Bronchial epithelial cell (primary cell): ENCODE results near the gene GPR139. TPM values are rescaled to one million over a fixed set of nuclear protein-coding genes. Genes with fewer than 3 reads are reported as not detected.

ENCODE experiments used
- DNase-seq: peaks from one replicate; pipeline ENCODE4 v3.0.0-alpha.2; 2010; ENCODE audit warnings: low read depth
- FAIRE-seq: peaks from 2 replicates; lab custom pipeline; 2011; peaks lifted over from hg19 to GRCh38; lab: Jason Lieb, UNC
- H3K27me3 ChIP-seq: 2 replicates; pipeline ENCODE4 v1.5.1; 2011; ENCODE audit warnings: low read length; ENCODE audit not compliant: control insufficient read depth, insufficient read depth
- H3K36me3 ChIP-seq: 2 replicates; pipeline ENCODE4 v1.5.1; 2011; ENCODE audit warnings: low read length; ENCODE audit not compliant: control insufficient read depth, insufficient read depth
- H3K4me3 ChIP-seq: 2 replicates; pipeline ENCODE4 v1.5.1; 2011; ENCODE audit warnings: mild to moderate bottlenecking, low read depth, low read length, control low read depth
- total RNA-seq: library from RNA; depleted of rRNA; stranded (reverse); fragments of >200 nt; gene quantifications from 2 replicates; pipeline ENCODE4 v1.2.1, GENCODE V29; 2014
- TF ChIP-seq, protein P1 (sequence below): IDR thresholded peaks from 2 replicates; pipeline ENCODE4 v1.5.1; 2011; ENCODE audit warnings: mild to moderate bottlenecking, moderate library complexity, low read length, control low read depth, inconsistent platforms; ENCODE audit not compliant: insufficient read depth, severe bottlenecking

The GPR139 gene
- total RNA-seq, 1 donor from 2014 or later = not detected

DNA sequence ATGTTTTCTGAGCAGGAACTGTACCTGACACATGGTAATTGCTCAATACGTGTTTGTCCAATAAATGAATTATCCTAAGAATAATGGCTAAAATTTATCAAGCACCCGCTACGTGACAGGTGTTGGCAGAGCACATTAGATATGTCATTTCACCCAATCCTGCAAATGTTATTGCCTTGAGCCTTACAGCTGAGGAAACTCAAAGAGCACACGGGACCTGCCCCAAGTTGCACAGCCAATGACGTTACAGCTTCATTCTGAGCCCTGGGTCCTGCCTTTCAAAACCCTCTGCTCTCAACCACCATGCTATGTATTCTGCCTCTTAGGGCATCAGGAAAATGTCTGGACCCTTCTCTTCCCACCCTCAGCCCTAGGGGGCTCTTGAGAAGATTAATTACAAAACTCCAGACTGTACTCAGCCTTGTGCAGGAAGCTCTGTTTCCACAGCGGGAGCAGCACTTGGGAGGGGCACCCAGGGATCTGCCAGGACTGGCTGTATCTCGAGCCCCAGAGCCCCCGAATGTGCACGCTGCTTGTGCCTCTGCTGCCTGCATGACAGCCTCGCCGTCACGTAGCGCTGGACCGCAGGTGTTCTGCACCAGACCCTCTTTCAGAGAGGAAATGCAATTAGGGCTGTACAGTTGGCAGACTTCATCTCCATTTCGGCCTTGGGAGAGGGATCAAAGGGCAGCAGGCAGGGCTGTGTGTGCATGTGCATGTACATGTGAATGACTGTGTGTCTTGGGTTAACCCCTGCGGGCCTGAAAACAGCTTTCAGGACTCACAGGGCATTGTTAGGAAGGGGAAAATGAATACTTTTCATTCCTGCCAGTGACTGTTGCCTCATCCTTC is 71.6 kb downstream of the GPR139 start:
- TF ChIP-seq, protein P1, sequence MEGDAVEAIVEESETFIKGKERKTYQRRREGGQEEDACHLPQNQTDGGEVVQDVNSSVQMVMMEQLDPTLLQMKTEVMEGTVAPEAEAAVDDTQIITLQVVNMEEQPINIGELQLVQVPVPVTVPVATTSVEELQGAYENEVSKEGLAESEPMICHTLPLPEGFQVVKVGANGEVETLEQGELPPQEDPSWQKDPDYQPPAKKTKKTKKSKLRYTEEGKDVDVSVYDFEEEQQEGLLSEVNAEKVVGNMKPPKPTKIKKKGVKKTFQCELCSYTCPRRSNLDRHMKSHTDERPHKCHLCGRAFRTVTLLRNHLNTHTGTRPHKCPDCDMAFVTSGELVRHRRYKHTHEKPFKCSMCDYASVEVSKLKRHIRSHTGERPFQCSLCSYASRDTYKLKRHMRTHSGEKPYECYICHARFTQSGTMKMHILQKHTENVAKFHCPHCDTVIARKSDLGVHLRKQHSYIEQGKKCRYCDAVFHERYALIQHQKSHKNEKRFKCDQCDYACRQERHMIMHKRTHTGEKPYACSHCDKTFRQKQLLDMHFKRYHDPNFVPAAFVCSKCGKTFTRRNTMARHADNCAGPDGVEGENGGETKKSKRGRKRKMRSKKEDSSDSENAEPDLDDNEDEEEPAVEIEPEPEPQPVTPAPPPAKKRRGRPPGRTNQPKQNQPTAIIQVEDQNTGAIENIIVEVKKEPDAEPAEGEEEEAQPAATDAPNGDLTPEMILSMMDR = no peak
- FAIRE-seq (no peak), DNase-seq (no peak)
- H3K27me3 ChIP-seq = no peaks in the 10 kb centered on the region
- no peak overlapping the region for H3K4me3 ChIP-seq
- H3K36me3 ChIP-seq = no peaks in the 10 kb centered on the region

DNA sequence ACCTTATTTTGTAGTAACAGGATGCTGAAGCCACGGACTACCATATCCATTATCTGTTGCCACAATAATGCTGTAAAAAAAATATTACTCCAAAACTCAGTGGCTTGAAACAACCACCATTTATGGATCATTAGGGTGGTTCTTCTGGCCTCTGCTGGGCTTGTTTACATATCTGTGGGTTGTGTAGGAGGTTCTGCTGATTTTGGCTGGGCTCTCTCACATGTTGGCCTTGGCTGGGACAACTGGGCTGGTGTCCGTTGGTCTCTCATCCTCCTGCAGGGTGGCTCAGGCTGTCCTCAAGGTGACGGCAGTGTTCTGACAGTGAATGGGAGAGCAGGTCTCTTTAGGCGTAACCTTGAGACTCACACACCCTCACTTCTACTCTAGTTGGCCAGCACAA is 76.0 kb downstream of the GPR139 start:
- no peak for FAIRE-seq
- no peaks in the 10 kb centered on the region for H3K36me3 ChIP-seq

DNA sequence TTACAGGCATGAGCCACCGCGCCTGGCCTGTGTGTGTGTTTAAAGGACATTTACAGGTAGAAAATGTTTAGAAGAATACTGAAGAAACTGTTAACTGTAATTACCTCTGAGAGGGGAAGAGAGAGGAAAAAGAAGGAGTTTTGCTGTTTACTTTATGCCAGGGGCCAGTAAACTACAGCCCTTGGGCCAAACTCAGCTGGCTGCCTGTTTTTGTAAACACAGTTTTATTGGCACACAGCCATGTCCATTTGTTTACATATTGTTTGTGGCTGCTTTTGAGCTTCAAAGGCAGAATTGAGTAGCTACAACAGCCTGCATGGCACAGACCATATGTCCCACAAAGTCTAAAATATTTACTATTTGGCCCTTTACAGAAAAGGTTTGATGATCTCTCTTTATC is 76.4 kb downstream of the GPR139 start:
- Histone ChIP-seq H3K36me3 (no peaks in the 10 kb centered on the region), H3K4me3 (no peak overlapping the region), H3K27me3 (no peaks in the 10 kb centered on the region)
- FAIRE-seq (no peak), DNase-seq (no peak)
- TF ChIP-seq, protein P1 = no peak

More for the DNA sequence above, 76.0 kb downstream of the GPR139 start:
- Histone ChIP-seq H3K27me3 (no peaks in the 10 kb centered on the region), H3K4me3 (no peak overlapping the region)
- no peak for DNase-seq
- TF ChIP-seq, protein P1 = no peak

DNA sequence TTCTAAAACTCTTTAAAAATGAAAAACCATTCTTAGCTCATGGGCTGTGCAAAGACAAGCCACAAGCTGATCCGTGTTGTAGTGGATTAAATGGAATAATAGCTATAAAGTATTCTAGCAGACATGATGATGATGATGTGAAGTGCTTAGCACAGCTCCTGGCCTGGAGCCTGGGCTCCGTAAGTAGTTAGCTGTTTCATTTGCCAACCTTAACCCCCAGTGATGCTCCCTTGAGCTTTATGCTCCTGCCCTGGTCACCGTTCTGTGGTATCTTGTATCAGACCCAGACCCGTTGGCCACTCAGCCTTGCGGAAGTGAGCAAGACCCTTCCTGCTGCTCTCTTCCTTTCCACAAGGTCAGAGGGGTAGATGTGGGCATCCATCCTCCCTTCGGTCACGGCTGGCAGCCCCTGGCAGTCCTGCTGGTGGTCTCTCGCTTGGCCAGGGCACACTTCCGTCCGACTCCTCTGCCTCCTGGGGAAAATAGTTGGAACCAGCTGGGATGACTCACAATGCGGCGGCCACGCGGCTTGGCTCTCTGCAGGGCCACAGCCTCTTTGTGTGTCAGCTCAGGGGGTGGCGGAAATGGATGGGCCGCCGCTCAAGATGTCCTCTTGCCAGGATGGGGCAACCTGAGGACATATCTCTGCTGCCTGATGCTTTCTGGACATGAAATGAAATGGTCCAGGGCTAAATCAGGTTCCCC is 79.1 kb downstream of the GPR139 start:
- H3K27me3 ChIP-seq = no peaks in the 10 kb centered on the region
- no peak overlapping the region for H3K4me3 ChIP-seq
- no peaks in the 10 kb centered on the region for H3K36me3 ChIP-seq
- DNase-seq (no peak), FAIRE-seq (no peak)
- TF ChIP-seq, protein P1 = no peak

DNA sequence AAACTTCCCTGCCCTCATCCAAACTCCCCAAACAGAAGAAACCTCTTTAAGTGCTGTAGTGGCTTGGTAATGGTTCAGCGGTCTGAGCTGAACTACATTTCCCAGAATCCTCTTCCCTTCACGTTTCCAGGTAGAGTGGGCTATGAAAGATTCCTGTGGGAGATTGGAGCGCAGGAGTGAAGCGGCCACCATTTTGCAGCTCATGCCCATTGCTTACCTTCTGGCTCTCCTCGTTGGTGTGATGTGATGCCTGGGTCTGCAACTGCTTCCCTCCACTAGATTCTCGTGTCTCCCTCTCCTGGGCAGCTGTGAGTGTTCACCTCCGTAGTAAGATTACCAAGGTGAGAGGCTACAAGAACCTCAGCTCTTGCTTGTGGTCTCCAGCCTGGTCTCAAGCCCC is 82.1 kb downstream of the GPR139 start:
- H3K4me3 ChIP-seq = no peak overlapping the region
- no peak for FAIRE-seq
- TF ChIP-seq, protein P1 = no peak
- no peak for DNase-seq
- H3K36me3 ChIP-seq = no peaks in the 10 kb centered on the region
- H3K27me3 ChIP-seq = no peaks in the 10 kb centered on the region
